Measurements from ENCODE around the gene SPTLC2. TPM values are rescaled to one million over a fixed set of nuclear protein-coding genes. Genes with fewer than 3 reads are reported as not detected.
"Not testable (repeated sequence)": the region's sequence is repeated elsewhere in the genome, so short reads cannot be mapped to it uniquely, and the experiment has no call there.

The SPTLC2 gene
- 10 to 100 TPM; 13.2 to 35.2 (median 20.5) TPM for total RNA-seq

GRCh38 chr14:77616454-77617229 lies at the start of gene SPTLC2:
TSS of gene SPTLC2 (minus strand) at chr14:77616637. CDS start at chr14:77616579, 58 bp downstream.
- WGBS, 2 donors (ENCODE audit: low coverage in 1 of 2) = 1 to 2% methylated on average over 8 to 9 of the region's 58 CpGs
- TF ChIP-seq POLR2A (IDR thresholded peaks at IDR 0.05) (peak; percentile 60), EP300 (IDR thresholded peaks at IDR 0.05) (no peak), CTCF (IDR thresholded peaks at IDR 0.05) (peak in 2 of 4 experiments; percentile 3 to 22), POLR2AphosphoS5 (IDR thresholded peaks at IDR 0.05) (peak; percentile 77)
- no peaks in the 10 kb centered on the region for H3K9me3 ChIP-seq
- no peaks in the 10 kb centered on the region for H3K27me3 ChIP-seq
- H3K27ac ChIP-seq = peak within 1 kb of the TSS; percentile 59 to 85 (median 84)
- peaks cover 5 to 23% (median 8%) of the 10 kb centered on the region in 3 donors for H3K4me1 ChIP-seq
- ATAC-seq = peak; percentile 98
- peak within 1 kb of the TSS; percentile 80 to 91 for H3K4me3 ChIP-seq
- no peaks in the 10 kb centered on the region for H3K36me3 ChIP-seq

- WGBS, 2 donors (ENCODE audit: low coverage in 1 of 2) = 67 to 71% methylated on average over 4 to 6 of the region's 6 CpGs
- H3K4me3 ChIP-seq = no peak overlapping the region
- peaks cover 9% of the 10 kb centered on the region for H3K27me3 ChIP-seq
- TF ChIP-seq CTCF (IDR thresholded peaks at IDR 0.05) (no peak), POLR2A (IDR thresholded peaks at IDR 0.05) (no peak), POLR2AphosphoS5 (IDR thresholded peaks at IDR 0.05) (no peak), EP300 (IDR thresholded peaks at IDR 0.05) (no peak)
- H3K27ac ChIP-seq = peak overlapping the region in 2 of 4 donors; percentile 12 to 51
- no peaks in the 10 kb centered on the region for H3K36me3 ChIP-seq
- H3K4me1 ChIP-seq = no peaks in the 10 kb centered on the region
- no peaks in the 10 kb centered on the region for H3K9me3 ChIP-seq
- ATAC-seq = peak; percentile 50
These were observed 46.9 kb upstream of the SPTLC2 start for GRCh38 chr14:77663293-77663692.

- not testable (repeated sequence) for H3K36me3 ChIP-seq, H3K4me3 ChIP-seq, H3K27me3 ChIP-seq, H3K27ac ChIP-seq, H3K4me1 ChIP-seq, H3K9me3 ChIP-seq, ATAC-seq
- WGBS, 2 donors (ENCODE audit: low coverage in 1 of 2) = 49 to 51% methylated on average over 2 to 6 of the region's 9 CpGs
These were observed 45.1 kb upstream of the SPTLC2 start for GRCh38 chr14:77661562-77661961.

- no peak for ATAC-seq
- no peaks in the 10 kb centered on the region for H3K4me1 ChIP-seq
- H3K27ac ChIP-seq = no peak overlapping the region
- no peak overlapping the region for H3K4me3 ChIP-seq
- no peaks in the 10 kb centered on the region for H3K9me3 ChIP-seq
- 70 to 80% methylated on average over 3 to 5 of the region's 7 CpGs for WGBS, 2 donors (ENCODE audit: low coverage in 1 of 2)
- no peaks in the 10 kb centered on the region for H3K36me3 ChIP-seq
- no peak for TF ChIP-seq POLR2A (IDR thresholded peaks at IDR 0.05)
- no peak for TF ChIP-seq EP300 (IDR thresholded peaks at IDR 0.05)
- TF ChIP-seq CTCF (IDR thresholded peaks at IDR 0.05) = no peak
- no peak for TF ChIP-seq POLR2AphosphoS5 (IDR thresholded peaks at IDR 0.05)
- peaks cover 9% of the 10 kb centered on the region for H3K27me3 ChIP-seq
These were observed 44.3 kb upstream of the SPTLC2 start for GRCh38 chr14:77660754-77661153.

GRCh38 chr14:77659831-77660230 lies 43.4 kb upstream of the SPTLC2 start:
- ATAC-seq = no peak
- Histone ChIP-seq H3K27me3 (peaks cover 9% of the 10 kb centered on the region), H3K27ac (no peak overlapping the region), H3K36me3 (no peaks in the 10 kb centered on the region), H3K4me3 (no peak overlapping the region), H3K9me3 (no peaks in the 10 kb centered on the region), H3K4me1 (no peaks in the 10 kb centered on the region)
- WGBS, 2 donors (ENCODE audit: low coverage in 1 of 2) = 64 to 75% methylated on average over 2 of the region's 2 CpGs
- TF ChIP-seq POLR2A (IDR thresholded peaks at IDR 0.05) (no peak), CTCF (IDR thresholded peaks at IDR 0.05) (no peak), EP300 (IDR thresholded peaks at IDR 0.05) (no peak), POLR2AphosphoS5 (IDR thresholded peaks at IDR 0.05) (no peak)

Measured in gastroesophageal sphincter (tissue), 4 donors.